ENCODE measurements around the gene RELCH.
A peak's percentile ranks its signal among the peaks of the same experiment; 100 is the strongest.
"Not testable (repeated sequence)": the region's sequence is repeated elsewhere in the genome, so short reads cannot be mapped to it uniquely, and the experiment has no call there.

RELCH gene

DNA sequence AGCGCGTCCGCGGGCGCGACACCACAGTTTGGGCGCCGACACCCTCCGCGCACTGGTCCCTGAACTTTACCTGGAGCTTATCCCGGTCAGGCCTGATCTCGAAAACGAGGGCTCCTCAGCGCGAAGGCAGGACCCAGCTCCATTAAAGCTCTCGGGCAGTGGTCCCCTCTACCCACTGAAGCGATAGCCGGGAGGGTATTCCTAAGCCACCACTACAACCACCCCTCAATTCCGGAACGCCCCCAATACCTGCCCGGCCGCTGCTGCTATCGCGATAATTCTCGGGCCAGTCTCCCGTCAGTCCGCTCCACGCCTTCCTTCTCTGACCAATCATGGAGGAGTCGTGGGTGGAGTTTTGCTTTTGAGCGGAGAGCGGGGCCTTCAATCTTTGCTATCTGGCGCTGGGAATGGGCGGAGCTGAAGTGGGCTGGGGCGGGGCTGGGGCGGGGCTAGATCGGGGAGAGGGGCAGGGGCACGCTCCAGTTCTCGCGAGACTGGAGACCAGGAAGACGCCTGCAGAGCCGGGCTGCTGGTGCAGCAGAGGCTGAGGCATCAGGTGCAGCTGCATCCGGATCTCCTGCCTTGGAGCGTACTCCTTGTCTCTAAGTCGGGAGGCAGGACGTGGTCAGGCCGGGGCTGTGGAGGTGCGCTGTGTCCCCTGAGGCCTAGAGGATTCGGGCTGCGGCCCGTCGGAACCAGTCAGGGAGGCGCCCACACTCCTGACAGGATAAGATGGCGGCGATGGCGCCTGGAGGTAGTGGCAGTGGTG is at the start of gene RELCH, which contains the start of gene PIGN:
Gene RELCH (plus strand): TSS at position 482 of the 769 bp plus-strand sequence. CDS start 251 bp downstream, at position 733.
Gene PIGN (minus strand): TSS at position 283 of the 769 bp plus-strand sequence. CDS start 25,703 bp downstream, outside the sequence.
- peak; percentile 98 to 99 for DNase-seq

GRCh38 chr18:62138461-62139235 is 48.4 kb upstream of the RELCH start:
- no peak for DNase-seq

- DNase-seq = no peak
These were observed 46.8 kb upstream of the RELCH start for GRCh38 chr18:62140259-62140658.

- DNase-seq = no peak
These were observed 42.7 kb upstream of the RELCH start for GRCh38 chr18:62144338-62144737.

DNA sequence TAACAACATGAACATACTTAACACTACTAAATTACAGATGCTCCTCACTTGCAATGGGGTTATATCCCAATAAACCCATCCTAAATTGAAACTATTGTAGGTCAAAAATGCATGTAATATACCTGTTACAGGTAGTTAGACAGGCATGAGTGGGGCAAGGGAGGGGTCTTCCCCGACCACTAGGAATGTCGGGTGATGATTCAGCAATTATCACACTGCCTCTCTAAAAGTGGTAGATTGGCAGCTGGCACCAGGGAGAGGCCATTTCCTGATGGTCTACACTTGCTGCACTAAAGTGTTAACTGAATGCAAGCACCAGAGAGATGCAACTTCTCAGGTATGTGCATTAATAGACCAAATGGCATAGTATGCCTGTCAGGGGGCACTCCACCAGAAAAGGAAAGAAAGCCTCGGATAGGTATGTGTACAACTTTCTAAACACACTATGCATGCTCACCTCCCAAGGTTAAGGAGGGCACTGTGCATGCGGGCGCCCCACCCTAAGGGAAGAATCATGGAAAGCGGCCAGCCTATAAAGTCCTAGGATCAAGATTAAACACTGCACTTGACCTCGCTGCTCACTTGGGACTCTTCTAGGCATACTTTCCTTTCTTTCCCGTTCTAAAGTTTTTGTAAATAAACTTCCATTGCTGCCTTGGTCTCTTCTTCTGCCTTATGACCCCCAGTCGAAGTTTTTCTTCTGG is 35.8 kb upstream of the RELCH start:
- no peak for DNase-seq

DNA sequence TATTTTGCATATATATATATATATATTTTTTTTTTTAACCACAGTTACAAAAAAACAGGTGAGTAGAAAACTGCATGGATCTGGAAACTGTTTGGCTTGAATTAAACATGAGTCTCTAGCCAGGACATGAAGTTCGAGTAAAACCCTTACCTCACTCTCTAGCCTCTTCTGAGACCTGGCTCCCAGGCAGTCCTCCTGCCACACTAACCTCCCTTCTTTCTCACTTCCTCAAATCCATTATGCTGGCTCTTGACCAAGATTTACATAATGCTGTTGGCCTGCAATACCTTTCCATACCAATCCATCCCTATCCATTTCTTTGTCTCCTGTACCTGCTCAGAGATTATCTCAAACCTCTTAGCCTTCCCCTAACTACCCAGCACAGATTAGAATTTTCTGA is 34.2 kb upstream of the RELCH start:
- no peak for DNase-seq

- DNase-seq = no peak
These were observed 29.2 kb upstream of the RELCH start for GRCh38 chr18:62157843-62158242.

GRCh38 chr18:62164310-62164709 is 22.7 kb upstream of the RELCH start:
- DNase-seq = no peak

DNA sequence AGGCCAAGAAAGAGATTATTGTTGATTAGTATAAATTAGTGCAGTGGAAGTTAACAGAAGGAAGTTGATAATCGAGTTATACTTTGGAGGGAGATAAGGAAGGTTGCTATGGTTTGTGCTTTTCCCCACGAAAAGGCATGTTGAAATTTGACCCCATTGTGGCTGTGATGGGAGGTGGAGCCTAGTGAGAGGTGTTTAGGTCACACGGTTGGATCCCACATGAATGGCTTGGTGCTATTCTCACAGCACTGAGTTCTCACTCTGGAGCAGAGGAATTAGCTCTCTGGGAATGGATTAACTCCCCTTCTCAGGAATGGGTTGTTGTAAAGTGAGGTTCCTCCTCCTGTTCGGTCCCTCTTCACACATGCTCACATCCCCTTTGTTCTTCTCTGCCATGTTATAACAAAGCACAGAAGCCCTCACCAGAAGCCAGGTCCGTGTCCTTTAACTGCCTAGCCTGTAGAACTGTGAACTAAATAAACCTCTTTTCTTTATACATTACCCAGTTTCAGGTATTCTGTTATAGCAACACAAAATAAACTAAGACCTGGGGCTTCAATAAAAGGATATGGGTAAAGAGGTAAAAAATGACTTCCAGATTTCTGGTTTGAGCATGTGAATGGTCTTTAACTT is 22.1 kb upstream of the RELCH start:
- DNase-seq = no peak

- DNase-seq = no peak
These were observed 21.5 kb upstream of the RELCH start for GRCh38 chr18:62165583-62165982.

DNA sequence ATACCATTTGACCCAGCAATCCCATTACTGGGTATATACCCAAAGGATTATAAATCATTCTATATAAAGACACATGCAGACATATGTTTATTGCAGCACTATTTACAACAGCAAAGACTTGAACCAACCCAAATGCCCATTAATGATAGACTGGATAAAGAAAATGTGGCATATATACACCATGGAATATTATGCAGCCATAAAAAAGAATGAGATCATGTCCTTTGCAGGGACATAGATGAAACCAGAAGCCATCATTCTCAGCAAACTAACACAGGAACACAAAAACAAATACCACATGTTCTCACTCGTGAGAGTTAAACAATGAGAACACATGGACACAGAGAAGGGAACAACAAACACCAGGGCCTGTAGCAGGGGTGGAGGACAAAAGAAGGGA is 20.5 kb upstream of the RELCH start:
- not testable (repeated sequence) for DNase-seq

DNA sequence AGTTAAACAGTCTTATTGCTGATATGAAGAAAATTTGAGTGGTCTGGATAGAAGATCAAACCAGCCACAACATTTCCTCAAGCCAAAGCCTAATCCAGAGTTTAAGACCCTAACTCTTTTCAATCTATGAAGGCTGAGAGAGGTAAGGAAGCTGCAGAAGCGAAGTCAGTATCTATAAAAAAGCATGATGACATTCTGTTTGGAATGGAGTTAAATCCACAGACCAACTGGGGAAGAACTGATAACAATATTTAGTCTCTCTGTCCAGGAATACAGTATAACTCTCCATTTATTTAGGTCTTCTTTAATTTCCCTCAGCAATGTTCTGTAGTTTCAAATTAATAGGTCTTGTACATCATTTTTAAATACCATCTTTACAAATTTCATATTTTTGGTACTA is 16.2 kb upstream of the RELCH start:
- no peak for DNase-seq

GRCh38 chr18:62172298-62172697 is 14.8 kb upstream of the RELCH start:
- no peak for DNase-seq

GRCh38 chr18:62175521-62175920 is 11.5 kb upstream of the RELCH start:
- no peak for DNase-seq

GRCh38 chr18:62177271-62177670 is 9.8 kb upstream of the RELCH start:
- DNase-seq = no peak

GRCh38 chr18:62179213-62179612 is 7.8 kb upstream of the RELCH start:
- DNase-seq = no peak

DNA sequence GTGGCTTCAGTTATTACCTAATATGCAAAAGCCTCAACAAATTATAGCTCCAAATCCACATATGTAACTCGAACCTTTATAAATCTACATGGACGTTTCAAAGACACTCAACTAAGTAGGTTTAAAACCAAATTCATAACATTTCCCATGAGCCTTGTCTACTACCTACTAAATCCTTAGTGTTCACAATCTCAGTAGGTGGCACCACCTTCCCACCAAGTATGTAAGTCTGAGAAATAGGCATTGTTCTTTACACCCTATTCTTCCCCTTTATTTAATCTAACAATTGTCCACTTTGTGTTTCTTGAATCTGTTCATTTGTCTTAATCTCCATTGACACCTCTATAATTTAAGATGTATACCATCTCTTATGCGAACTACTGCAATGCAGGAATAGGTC is 4.8 kb upstream of the RELCH start:
- no peak for DNase-seq

DNA sequence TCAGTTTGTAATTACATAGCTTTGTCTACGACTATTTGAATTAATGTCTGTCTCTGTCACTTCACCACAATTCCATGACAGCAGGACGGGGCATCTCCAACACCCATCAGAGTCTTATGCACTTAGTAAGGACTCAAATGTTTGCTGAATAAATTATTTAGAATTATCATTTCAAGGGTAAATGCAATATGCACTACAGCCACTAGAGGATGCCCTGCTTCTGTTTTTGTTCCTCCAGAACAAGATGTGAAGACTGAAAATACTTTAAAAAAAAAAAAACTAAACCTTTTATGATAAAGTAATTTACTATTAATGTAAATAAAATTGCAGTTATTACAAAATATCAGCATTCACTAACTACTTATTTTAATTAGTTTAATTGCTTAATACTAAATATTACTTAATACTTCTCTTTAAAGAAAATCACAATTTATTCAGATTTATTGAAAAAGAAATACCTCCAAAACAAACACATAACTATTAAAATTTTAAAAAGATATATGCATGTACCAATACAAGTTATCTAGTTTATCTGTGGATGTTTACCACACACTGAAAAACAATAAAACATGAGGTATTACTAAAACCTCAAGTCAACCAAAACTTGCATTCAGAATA is 3.4 kb upstream of the RELCH start:
- DNase-seq = peak; percentile 35 to 75

GRCh38 chr18:62186499-62186773 is 619 bp upstream of the RELCH start:
- no peak for DNase-seq

DNA sequence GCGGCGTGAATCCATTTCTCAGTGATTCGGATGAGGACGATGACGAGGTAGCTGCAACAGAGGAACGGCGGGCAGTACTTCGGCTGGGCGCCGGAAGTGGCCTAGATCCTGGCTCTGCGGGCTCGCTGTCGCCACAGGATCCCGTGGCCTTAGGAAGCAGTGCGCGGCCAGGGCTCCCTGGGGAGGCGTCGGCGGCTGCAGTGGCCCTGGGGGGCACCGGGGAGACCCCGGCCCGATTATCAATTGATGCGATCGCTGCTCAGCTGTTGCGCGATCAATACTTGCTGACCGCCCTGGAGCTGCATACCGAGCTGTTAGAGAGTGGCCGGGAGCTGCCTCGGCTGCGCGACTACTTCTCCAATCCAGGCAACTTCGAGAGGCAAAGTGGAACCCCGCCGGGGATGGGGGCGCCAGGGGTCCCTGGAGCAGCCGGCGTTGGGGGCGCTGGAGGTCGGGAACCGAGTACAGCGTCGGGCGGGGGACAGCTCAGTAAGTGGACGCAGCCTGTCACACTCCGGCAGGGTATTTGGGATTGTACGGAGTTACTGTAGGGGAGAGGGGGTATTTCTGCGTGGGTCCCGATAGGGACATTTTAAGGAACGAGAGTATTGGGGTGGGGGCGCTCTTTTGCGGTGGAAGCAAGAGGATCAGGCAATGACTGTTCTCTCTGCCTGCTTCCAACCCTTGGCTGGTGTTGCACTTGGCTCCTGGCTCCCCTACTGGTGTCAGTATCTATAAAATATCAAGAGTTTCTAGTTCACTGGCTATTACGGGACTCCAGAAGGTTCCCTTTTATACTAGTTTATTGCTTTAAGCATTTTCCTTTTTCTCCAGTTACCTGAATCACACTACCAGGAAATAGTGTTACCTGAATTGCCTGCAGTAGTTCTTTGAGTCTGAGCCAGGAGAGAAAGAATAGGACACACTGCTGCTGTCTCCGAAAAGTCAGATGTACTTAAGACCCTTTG is 772 bp downstream of the RELCH start:
- peak in 1 of 2 donors; percentile 21 for DNase-seq

GRCh38 chr18:62189208-62189607 is 2.2 kb downstream of the RELCH start:
- DNase-seq = no peak

- DNase-seq = no peak
These were observed 9.0 kb downstream of the RELCH start for GRCh38 chr18:62196079-62196478.

Measured in CD4-positive, alpha-beta T cell treated with Interleukin-4 for 1 hour (primary cell).